HepG2 (cell line): ENCODE measurements around the gene GPR173. TPM values are rescaled to one million over a fixed set of nuclear protein-coding genes. Genes with fewer than 3 reads are reported as not detected.

Experiments
- ATAC-seq: fragments of 200-7000 bp; cut with Tn5 transposase; 3 replicates; pipeline ENCODE4 v1.9.1; 2020; ENCODE audit warnings: mild to moderate bottlenecking, moderate library complexity
- BruUV-seq: library from RNA; stranded (reverse); fragments of 400-500 nt; replicated peaks from 2 replicates; lab custom pipeline; 2021; lab: Mats Ljungman, UMichigan
- CTCF ChIA-PET: fragments of 300-600 bp; formaldehyde crosslinking; extraction: SDS; loops from one replicate; lab custom pipeline; 2021; ENCODE audit warnings: low total read pairs, inconsistent platforms, low intra/inter-chr PET ratio; lab: Yijun Ruan, JAX
- POLR2A ChIA-PET: fragments of 350-600 bp; sonication (Branson Sonifier 250); formaldehyde crosslinking; loops from one replicate; lab custom pipeline; 2020; ENCODE audit warnings: antibody characterized with exemption, inconsistent platforms; lab: Yijun Ruan, JAX
- DNase-seq: peaks from one replicate; pipeline ENCODE4 v3.0.0-alpha.2; 2015; ENCODE audit warnings: low spot score
- FAIRE-seq: peaks from 3 replicates; lab custom pipeline; 2011; peaks lifted over from hg19 to GRCh38; lab: Jason Lieb, UNC
- H2AFZ ChIP-seq: one replicate; pipeline ENCODE4 v1.6.1; 2011; ENCODE audit warnings: low read length, inconsistent platforms
- H3K27ac ChIP-seq: fragments of 300-600 bp; 3 replicates; pipeline ENCODE4 v1.8.0; 2011; ENCODE audit warnings: mixed run types, mild to moderate bottlenecking, mixed read lengths, low read length, inconsistent platforms; ENCODE audit not compliant: insufficient read depth; ENCODE audit errors: extremely low read length
- H3K27me3 ChIP-seq, 2 experiments: fragments of 200-600 bp in 1 of 2; 2 replicates in 1 of 2; 3 replicates in 1 of 2; pipeline versions ENCODE4 v1.6.0 to v1.8.0; 2011; ENCODE audit warnings: low read length in 2 of 2, mild to moderate bottlenecking in 2 of 2, moderate library complexity in 2 of 2, inconsistent platforms in 1 of 2; ENCODE audit not compliant: insufficient read depth in 2 of 2, control insufficient read depth in 1 of 2
- H3K36me3 ChIP-seq, 2 experiments: fragments of 200-600 bp in 1 of 2; replicated peaks in 1 of 2; 2 replicates in 1 of 2; 3 replicates in 1 of 2; pipeline versions ENCODE4 v1.5.1 to v1.8.0; 2011; ENCODE audit warnings: low read length in 2 of 2, inconsistent platforms in 1 of 2; ENCODE audit not compliant: insufficient read depth in 2 of 2, control insufficient read depth in 1 of 2
- H3K4me1 ChIP-seq: 2 replicates; pipeline ENCODE4 v1.5.1; 2012; ENCODE audit warnings: low read length, inconsistent platforms; ENCODE audit not compliant: insufficient read depth
- H3K4me2 ChIP-seq: 2 replicates; pipeline ENCODE4 v1.6.0; 2011; ENCODE audit warnings: low read depth, low read length, inconsistent platforms
- H3K4me3 ChIP-seq, 3 experiments: fragments of 200-600 bp in 1 of 3; sonication (generic), shearing (Covaris generic) in 1 of 3; replicated peaks in 1 of 3; 2 replicates each; pipeline ENCODE4 v1.5.1; 2011 to 2016; ENCODE audit warnings: low read length in 3 of 3, inconsistent platforms in 2 of 3, low read depth in 2 of 3, mild to moderate bottlenecking in 2 of 3, control low read depth in 1 of 3, mixed read lengths in 1 of 3; ENCODE audit not compliant: insufficient read depth in 1 of 3
- H3K79me2 ChIP-seq: one replicate; pipeline ENCODE4 v1.6.1; 2011; ENCODE audit warnings: low read length, inconsistent platforms; ENCODE audit not compliant: insufficient read depth
- H3K9ac ChIP-seq: 2 replicates; pipeline ENCODE4 v1.6.0; 2011; ENCODE audit warnings: mild to moderate bottlenecking, low read depth, low read length, inconsistent platforms; ENCODE audit not compliant: insufficient read depth
- H3K9me3 ChIP-seq: 2 replicates; pipeline ENCODE4 v1.5.1; 2012; ENCODE audit warnings: mild to moderate bottlenecking, low read length
- H4K20me1 ChIP-seq: 2 replicates; pipeline ENCODE4 v1.6.0; 2011; ENCODE audit warnings: inconsistent platforms, mild to moderate bottlenecking, low read length, moderate library complexity; ENCODE audit not compliant: insufficient read depth
- CCDC6 ChIP-seq: sonication (generic); formaldehyde crosslinking; IDR thresholded peaks from 2 replicates; pipeline ENCODE4 v1.8.1; 2022; ENCODE audit warnings: mild to moderate bottlenecking, missing genetic modification reagents, moderate library complexity
- E2F5 ChIP-seq: sonication (generic); formaldehyde crosslinking; conservative IDR thresholded peaks from 2 replicates; pipeline ENCODE4 v1.4.0; 2020; ENCODE audit warnings: missing genetic modification reagents
- EHMT2 ChIP-seq: fragments of 200-600 bp; sonication (generic); IDR thresholded peaks from 2 replicates; pipeline ENCODE4 v1.7.0; 2017; ENCODE audit warnings: antibody characterized with exemption, low read depth, low read length, borderline replicate concordance
- ELF3 ChIP-seq: IDR thresholded peaks from 2 replicates; pipeline ENCODE4 v1.6.1; 2016; ENCODE audit warnings: missing genetic modification reagents, missing compliant biosample characterization
- FOSL2 ChIP-seq: sonication (generic); formaldehyde crosslinking; IDR thresholded peaks from 2 replicates; pipeline ENCODE4 v1.4.0; 2020; ENCODE audit warnings: missing genetic modification reagents
- NRL ChIP-seq: sonication (generic); formaldehyde crosslinking; IDR thresholded peaks from 2 replicates; pipeline ENCODE4 v1.5.0; 2020; ENCODE audit warnings: missing genetic modification reagents, mild to moderate bottlenecking, moderate library complexity, borderline replicate concordance
- ZFP36 ChIP-seq: fragments of 150-350 bp; IDR thresholded peaks from 2 replicates; pipeline ENCODE4 v1.6.1; 2018; ENCODE audit warnings: borderline replicate concordance, low read length, low read depth; ENCODE audit not compliant: partially characterized antibody
- ZNF362 ChIP-seq: sonication (generic); formaldehyde crosslinking; IDR thresholded peaks from 2 replicates; pipeline ENCODE4 v1.4.0; 2020; ENCODE audit warnings: missing genetic modification reagents, mild to moderate bottlenecking, borderline replicate concordance
- WGBS: methylation state at CpG from one replicate; pipeline ENCODE4 v1.1.6; 2017; ENCODE audit warnings: low lambda C conversion rate; 5-methylcytosine and 5-hydroxymethylcytosine counted together
- in situ Hi-C: cut with HindIII; loops from 2 replicates; pipeline ENCODE4 v1.10.0; 2017; ENCODE audit warnings: low pct_unique_long_range_greater_than_20kb; ENCODE audit not compliant: extremely low pct_ligation_motif_present
- intact Hi-C: fragments of 100-400 bp; cut with micrococcal nuclease; formaldehyde crosslinking; loops from one replicate; pipeline ENCODE4 v1.10.0; 2022; ENCODE audit not compliant: unreplicated experiment
- polyA plus RNA-seq, 8 experiments: library from polyadenylated mRNA; depleted of rRNA in 3 of 8; stranded (reverse) in 7 of 8; unstranded in 1 of 8; fragments of >200 nt; fragmentation: Illumina TruSeq in 4 of 8; extraction: Trizol in 4 of 8; gene quantifications; 2 replicates each; pipeline versions ENCODE4 v1.2.1 to v1.2.3, GENCODE V29; 2011 to 2016; ENCODE audit warnings: low read depth in 4 of 8, missing spikeins in 1 of 8, mixed read lengths in 1 of 8; ENCODE audit not compliant: insufficient read depth in 1 of 8
- total RNA-seq, 5 experiments: library from RNA; depleted of rRNA; stranded (reverse); fragments of >200 nt; fragmentation: Illumina TruSeq; extraction: Trizol; gene quantifications; 2 replicates each; pipeline ENCODE4 v1.2.3, GENCODE V29; 2016; ENCODE audit warnings: low read depth in 1 of 5

The GPR173 gene
- total and polyA plus RNA-seq, 2 of the 13 experiments (the other 11 are each of a cell fraction or from before 2014, with no cell fraction given): 0.04 TPM; not detected in 1

GRCh38 chrX:53073115-53073586, 24.6 kb downstream of the GPR173 start:
- Histone ChIP-seq H3K79me2 (no peaks in the 10 kb centered on the region), H3K9ac (no peak overlapping the region), H4K20me1 (no peaks in the 10 kb centered on the region), H3K27me3 (no peaks in the 10 kb centered on the region), H3K9me3 (no peaks in the 10 kb centered on the region), H3K36me3 (no peaks in the 10 kb centered on the region), H3K27ac (no peak overlapping the region), H3K4me3 (peak overlapping the region; percentile 30 to 55 (median 51); a peak in 5 of 6 replicates), H3K4me2 (peak overlapping the region; percentile 83), H2AFZ (no peak overlapping the region), H3K4me1 (no peaks in the 10 kb centered on the region)
- POLR2A ChIA-PET: interaction anchor here (1.5 kb wide), 1 partner anchor 9 kb away, joined by 4 read pairs; the partner anchor contains the start of gene TSPYL2
- TF ChIP-seq CCDC6 (CRISPR knock-in tag): no peak
- no peak for TF ChIP-seq ELF3 (CRISPR knock-in tag)
- peak; percentile 50; the same call in 1 of the 2 replicates for TF ChIP-seq ZNF362
- TF ChIP-seq EHMT2: no peak
- no TSS peak for BruUV-seq
- intact Hi-C loops (no loop called here), in situ Hi-C loops (no loop called here)
- CTCF ChIA-PET: no interaction called here
- 0% methylated on average over 3 of the region's 6 CpGs for WGBS
- DNase-seq (no peak), ATAC-seq (peak; percentile 64), FAIRE-seq (no peak)

- Histone ChIP-seq H3K79me2 (no peaks in the 10 kb centered on the region), H3K36me3 (no peaks in the 10 kb centered on the region), H3K4me2 (peak overlapping the region; percentile 12; the same call in 1 of the 2 replicates), H3K27ac (no peak overlapping the region), H3K9ac (no peak overlapping the region), H3K4me1 (no peaks in the 10 kb centered on the region), H4K20me1 (no peaks in the 10 kb centered on the region), H3K9me3 (no peaks in the 10 kb centered on the region), H3K27me3 (no peaks in the 10 kb centered on the region)
- in situ Hi-C loops: no loop called here
- intact Hi-C loops: no loop called here
- POLR2A ChIA-PET: no interaction called here
- TF ChIP-seq FOSL2 (CRISPR knock-in tag): peak; percentile 36
- TF ChIP-seq NRL (CRISPR knock-in tag): no peak
- TF ChIP-seq ZFP36: peak; percentile 58
- TF ChIP-seq E2F5 (CRISPR knock-in tag): no peak
- TF ChIP-seq, all 625 proteins: peak for 2
- FAIRE-seq: no peak
- BruUV-seq: no TSS peak
- ATAC-seq: no peak; the same call in 2 of the 3 replicates
- CTCF ChIA-PET: no interaction called here
- 3% methylated on average over 5 of the region's 7 CpGs for WGBS
- no peak overlapping the region for H2AFZ ChIP-seq
- no peak overlapping the region for H3K4me3 ChIP-seq
- no peak for DNase-seq
These were observed 26.4 kb downstream of the GPR173 start for GRCh38 chrX:53075011-53075410.
